ENCODE results near the gene MAG.

MAG gene

GRCh38 chr19:35363001-35363590 is 71.1 kb downstream of the MAG start:
- no peak for DNase-seq
